Femur (tissue), 1 donor: ENCODE data around the gene TNIK.
"Not testable (repeated sequence)": the region's sequence is repeated elsewhere in the genome, so short reads cannot be mapped to it uniquely, and the experiment has no call there.

Experiments used
- DNase-seq: peaks from one replicate; pipeline ENCODE4 v3.0.0-alpha.2; 2017

Gene TNIK

DNA sequence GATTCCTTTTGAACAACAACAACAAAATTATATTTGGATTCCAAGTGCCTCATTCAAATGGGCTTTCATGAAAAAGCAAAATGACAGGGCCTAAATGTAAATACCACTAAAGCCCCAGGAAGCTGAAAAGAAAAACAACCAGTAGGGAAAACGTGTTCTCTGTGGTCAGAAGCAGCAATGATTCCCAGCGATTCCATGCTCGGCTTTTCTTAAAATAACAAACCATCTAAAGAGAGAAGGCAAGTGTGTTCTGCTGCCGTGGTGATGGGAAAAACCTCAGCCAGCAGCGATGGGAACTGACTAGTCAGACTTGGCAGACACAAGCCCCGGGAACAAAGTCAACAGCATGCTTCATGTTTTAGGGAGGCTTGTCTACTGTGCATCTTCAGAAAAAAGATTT lies 153.6 kb downstream of the TNIK start:
- DNase-seq, result peak; percentile 88

DNA sequence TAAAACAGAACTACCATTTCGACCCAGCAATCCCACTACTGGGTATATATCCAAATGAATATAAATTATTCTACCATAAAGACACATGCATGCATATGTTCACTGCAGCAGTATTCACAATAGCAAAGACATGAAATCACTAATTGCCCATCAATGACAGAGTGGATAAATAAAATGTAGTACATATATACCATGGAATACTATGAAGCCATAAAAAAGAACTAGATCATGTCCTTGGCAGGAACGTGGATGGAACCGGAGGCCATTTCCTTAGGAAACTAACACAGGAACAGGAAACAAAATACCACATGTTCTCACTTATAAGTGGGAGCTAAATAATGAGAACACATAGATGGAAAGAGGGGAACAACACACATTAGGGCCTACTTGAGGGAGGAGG lies 154.4 kb downstream of the TNIK start:
- not testable (repeated sequence) for DNase-seq

DNA sequence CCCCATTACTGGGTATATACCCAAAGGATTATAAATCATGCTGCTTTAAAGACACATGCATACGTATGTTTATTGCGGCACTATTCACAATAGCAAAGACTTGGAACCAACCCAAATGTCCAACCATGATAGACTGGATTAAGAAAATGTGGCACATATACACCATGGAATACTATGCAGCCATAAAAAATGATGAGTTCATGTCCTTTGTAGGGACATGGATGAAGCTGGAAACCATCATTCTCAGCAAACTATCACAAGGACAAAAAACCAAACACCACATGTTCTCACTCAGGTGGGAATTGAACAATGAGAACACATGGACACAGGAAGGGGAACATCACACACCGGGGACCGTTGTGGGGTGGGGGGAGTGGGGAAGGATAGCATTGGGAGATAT lies 155.7 kb downstream of the TNIK start:
- DNase-seq, result not testable (repeated sequence)

DNA sequence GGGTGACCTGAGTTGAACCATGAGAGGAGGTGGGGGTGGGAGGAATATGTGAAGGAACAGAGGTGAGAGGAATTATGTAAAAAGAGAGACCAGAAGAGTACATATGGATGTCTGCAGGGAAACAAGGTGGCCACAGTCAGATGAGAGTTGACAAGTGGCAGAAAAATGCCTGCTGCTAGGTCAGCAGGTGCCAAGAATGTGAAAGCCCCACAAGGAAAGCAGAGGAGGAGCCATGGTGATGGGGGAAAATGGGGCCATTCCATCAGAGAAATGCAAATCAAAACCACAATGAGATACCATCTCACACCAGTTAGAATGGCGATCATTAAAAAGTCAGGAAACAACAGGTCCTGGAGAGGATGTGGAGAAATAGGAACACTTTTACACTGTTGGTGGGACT lies 156.2 kb downstream of the TNIK start:
- not testable (repeated sequence) for DNase-seq

DNA sequence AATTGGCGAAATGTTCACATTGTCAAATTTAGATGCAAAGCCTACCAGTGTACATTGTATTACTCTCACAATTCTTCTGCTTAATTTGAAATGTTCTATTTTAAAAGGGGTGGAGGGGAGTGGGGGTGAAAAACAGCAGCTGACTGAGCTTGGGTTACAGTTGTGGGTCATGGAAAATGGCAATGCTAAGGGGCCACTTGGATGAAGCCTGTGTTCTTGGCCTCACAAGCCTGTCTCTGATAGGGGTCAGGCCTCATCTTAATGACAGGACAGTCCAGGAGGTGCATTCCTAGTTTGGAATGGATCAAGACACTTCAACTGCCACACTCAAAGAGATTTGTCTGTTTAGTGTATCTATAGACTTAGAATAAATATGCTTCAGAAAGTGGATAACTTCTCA lies 158.2 kb downstream of the TNIK start:
- no peak for DNase-seq

DNA sequence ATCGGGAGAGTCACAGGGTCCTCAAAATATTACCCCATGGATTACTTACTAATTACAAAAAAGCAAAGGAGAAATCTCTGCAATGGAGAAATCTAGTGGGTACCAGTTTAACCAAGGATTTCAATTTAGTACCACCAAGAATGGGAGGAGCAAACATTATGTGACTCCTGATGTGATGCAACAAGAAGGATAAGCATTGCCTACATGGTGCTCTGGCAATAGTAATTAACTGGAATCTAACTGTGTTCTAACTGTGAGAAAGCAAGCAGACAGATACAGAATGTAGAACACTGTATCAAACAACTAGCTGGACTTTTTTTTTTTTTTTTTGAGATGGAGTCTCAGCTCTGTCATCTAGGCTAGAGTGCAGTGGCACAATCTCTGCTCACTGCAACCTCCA lies 159.2 kb downstream of the TNIK start:
- DNase-seq, result no peak

DNA sequence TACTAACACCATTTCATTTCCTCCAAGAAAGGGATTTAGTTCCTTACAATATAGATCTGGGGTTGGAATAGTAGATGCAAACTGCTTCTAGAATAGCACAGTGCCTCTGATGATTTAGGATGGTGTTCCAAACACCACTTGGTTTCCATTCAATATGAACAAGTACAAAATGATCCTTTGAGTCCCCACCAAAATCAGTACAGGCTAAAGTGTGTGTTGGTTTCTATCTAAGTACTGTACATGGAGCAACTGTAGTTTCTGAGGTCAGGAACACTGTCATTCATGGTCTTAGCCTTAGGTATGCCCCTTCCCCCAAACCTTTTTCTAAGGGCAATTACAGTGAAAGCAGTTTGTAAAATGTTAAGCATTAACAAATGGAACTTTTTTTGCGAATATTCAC lies 162.3 kb downstream of the TNIK start:
- no peak for DNase-seq

DNA sequence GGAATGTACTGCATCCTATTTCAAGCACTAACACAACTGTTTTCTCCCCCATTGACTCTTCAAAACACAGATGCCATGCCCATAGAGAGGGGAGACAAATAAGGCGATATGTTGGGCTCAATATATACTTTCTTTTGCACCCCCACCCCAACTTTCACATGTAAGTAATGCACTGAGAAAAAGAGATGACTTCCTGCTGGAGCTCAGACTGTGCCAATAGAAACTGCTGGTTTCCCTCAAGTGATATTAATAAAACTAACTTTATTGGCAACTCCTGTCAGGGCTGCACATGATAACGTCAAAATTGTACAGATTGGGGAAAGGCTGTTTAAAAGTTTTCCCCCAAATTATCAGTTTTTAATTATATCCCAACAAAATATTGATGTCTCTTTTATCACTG lies 163.0 kb downstream of the TNIK start:
- DNase-seq, result no peak

DNA sequence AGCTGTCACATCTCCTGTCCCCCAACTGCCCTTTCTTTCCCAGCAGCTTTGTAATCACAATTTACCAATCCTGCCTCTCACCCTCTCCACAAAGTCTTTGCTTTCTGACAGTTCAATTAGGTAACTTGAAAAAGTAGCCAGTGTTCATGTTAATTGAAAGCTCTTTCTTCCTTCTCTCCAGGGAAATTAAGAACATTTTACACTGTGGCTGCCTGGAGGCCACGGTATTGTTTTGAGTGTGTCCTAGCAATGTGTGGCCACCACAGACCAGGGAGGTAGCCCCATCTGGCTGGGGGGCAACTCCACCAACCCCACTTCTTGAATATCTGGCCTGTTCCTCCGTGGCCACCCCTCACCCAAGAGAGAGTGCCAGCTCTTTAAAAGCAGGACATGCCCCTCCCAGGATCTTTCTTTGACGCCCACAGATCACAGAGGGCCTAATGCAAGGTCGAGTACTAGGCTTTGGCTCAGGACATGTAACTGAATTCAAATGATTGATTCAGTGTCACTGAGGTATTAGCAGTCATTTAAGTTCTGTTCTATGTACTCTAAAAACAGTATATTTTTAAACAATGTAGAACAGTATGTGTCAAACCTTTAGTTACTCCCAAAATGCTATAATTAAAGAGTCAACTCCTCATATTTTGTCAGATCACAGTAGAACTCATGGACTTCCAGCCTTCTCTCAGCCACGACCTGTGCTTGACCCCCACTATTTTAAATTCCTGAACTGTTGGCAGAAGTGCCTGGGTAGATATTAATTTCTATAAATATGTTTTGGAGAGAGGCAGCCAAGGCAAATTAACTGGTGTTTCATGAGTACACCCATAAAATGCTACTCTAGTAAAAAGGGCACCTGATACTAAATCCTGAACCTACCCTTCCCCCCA lies 164.5 kb downstream of the TNIK start:
- DNase-seq, result peak; percentile 26

DNA sequence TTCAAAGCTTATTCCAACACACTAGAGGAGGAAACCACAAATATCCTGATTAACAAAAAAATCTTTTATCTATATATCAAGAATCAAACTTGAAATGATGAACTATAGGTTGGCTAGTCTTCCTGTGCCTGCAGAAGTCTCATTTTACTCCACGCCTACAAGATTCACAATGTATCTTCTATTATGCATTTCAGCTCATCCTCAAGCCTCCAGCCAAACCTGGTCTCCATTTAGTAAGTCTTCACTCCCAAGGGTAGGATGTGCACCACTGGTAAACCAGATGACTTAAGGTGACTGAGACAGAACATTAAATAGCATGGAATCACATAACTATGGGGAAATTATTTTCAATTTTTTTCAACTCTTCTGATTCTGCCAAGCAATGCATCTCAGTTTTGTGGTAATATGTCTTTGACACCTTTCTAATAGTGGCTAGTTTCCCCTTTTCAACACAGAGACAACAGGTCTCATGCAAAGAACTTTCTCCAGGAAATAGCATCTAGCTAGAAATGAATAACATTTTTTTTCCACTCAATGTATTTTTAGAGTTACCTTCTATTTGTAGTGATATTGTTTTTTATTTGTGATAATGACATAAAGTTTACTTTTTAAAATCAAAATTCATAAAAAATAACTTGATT lies 166.9 kb downstream of the TNIK start:
- no peak for DNase-seq

DNA sequence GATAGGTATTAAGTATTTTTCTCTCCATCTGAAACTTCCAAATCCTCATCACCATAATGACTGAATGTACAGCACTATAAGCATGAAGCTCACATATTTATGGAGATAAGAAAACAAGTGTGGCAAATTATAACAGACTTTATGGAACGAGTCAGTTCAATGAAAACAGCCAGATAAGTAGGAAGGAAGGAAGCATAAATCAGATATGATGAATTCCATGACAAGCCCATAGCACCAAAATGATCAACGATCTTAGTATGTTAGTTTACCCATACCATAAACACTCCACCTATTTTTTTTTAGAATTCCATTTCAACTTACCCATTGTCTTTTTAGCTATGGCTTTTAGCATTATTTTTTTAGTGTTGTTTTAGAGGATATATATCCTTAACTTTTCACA lies 169.5 kb downstream of the TNIK start:
- no peak for DNase-seq

DNA sequence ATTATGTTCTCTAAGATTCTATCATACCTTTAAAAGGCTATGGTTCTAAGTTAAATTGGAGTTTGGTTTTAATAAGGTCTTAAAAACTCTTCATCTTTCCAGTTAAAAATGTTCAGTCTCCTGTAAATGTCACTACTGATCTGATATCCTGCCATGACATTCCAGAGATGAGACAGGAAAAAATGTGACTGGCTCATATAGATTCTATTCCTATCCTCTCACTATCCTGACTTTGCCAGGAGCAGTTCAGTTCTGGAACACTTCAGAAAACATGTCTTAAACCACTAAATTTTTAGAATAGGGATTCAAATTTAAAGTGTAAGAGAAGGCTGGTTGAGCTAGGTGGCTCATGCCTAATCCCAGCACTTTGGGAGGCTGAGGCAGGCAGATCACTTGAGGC lies 170.9 kb downstream of the TNIK start:
- DNase-seq, result no peak

DNA sequence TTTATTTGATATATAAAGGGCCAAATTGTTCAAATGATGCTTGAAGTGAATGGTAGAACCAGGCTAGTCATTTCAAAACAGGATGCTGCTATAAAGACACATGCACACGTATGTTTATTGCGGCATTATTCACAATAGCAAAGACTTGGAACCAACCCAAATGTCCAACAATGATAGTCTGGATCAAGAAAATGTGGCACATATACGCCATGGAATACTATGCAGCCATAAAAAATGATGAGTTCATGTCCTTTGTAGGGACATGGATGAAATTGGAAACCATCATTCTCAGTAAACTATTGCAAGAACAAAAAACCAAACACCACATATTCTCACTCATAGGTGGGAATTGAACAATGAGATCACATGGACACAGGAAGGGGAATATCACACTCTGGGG lies 172.4 kb downstream of the TNIK start:
- DNase-seq, result not testable (repeated sequence)

DNA sequence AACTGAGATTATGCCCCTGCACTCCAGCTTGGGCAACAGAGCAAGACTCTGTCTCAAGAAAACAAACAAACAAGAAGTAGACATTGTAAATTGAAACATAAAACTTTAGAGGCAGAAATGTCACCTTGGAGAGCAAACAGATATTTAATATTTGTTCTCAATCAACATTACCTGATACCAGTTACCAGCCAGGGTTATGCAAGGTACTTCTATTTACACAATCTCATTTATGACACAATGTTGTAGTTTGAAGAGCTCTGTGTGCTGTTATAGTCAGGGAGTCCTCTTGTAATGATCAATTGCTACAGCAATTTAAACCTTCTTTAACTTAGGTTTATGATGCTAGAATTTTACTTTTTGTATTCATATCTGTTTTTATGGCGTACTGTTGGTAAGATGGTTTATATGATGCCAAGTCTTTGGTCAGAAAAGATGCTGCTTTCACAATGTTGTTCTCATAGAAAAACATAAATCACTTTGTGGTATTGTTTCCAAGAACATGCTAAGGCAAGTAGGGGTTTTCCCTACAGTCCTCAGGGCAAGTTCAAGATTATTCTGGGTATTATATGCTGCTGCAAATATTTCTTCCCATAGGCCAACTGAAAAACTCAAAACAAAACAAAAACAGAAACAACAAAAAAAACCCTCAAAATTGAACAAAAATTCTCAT lies 173.5 kb downstream of the TNIK start:
- no peak for DNase-seq

DNA sequence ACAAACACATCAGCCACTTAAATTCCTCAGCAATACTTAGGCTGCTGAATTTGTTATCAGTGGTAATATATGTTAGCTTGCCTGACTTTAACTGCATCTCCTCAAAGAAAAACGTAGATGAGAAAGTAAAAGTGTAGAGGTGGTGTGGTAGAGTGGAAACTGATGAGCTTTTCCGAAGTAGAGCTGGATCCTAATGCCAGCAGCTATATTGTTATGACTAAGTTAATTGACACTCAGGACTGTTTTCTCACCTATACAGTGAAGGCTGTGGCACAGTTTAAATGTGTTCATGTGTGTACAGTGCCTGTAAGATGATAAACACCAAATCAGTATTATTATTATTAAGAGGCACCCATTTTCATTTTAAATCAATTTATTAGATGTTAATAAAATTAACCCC lies 174.9 kb downstream of the TNIK start:
- DNase-seq, result no peak

DNA sequence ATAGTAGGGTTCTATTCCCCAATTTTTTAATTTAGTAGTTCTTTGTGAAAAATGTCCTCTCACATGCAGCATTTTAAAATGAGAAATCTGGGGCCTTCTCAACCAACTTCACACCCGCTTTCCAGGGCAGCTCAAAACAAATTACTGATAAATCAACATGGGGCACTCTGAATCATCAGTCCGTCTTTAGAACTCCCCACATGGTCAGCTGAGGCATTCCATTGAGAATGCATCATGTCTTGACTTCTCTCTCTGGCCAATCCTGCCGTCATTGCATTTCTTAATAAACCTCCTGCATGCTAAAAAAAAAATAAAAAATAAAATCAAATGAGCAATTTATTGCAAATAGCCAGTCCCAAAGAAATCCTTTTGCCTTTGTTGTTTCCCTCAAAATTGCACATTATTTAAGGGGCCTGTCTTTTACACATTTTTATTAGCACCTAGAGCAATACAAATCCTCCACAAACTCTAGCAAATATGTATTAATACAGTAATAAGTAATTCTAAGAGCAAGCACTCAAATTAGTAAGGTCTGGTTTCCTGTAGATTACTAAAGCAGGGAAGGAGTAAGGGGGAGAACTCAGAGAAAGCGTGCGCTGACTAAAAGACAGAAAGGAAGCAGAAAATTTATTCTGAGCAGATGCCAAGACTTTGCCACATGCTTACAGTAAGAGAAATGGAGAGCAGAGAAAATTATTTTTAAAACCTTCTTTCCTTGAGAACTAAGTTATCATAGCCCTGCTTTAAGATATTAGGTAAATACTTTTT lies 175.7 kb downstream of the TNIK start:
- DNase-seq, result no peak

DNA sequence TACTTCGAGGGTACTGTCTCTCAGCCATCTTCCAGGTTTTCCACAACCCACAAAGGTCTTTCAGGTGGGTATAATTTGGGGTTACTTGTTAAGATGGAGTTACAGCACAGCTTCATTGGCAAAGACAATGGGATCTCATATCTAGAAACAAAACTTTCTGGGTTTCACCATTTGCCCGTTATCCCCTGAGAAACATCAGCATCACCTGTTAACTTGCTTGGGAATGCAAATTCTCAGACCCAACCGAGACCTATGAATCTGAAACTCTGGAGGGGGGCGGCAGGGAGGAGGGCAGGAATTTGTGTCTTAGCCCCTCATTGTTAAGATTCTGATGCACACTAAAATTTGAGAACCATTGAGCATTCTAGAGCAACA lies 176.4 kb downstream of the TNIK start:
- DNase-seq, result no peak

DNA sequence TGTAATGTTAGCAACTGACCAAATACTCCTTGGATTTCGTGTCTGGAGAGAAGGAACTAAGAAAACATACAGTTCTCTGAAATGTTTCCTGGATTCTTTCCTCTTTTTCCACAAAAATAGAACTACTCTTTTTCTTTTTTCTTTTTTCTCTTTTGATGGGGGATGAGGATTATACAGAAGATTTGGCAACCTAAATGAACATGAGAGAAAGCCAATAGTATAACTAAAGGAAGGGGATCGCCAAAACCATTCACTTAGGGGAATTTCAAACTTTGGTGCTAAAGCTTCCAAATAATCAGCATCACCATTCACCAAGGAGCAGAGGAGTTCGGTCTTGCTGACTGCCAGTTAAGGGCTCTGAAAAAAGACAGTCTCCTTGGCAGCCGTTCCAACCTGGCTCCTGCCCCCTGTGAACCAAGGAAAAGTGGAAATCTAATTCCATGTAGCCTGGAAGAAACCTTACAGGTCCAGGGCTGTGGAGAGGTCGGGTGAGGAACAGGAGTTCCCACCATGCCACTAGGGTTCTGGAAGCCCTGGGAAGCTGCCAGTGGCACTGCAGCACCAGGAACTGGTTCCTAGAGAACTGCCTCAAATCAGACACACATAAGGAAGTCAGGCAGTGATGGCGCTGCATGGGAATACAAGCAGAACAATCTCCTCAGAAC lies 176.9 kb downstream of the TNIK start:
- DNase-seq, result peak; percentile 58

DNA sequence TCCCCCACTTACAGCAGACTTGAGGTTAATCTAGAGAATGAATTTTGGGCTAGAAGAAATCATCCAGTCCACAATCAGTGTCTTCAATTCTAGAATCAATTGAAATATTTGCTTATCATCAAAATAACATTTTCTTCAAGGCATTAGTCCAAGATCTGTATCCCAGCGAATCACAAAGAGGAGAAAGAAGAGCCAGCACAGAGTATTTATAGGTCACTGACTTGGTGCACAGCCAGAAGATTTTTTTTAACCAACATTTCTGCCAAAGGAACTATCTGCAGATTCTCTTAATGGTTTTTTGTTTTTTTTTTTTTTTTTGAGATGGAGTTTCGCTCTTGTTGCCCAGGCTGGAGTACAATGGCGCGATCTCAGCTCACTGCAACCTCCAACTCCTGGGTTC lies 178.2 kb downstream of the TNIK start:
- DNase-seq, result peak; percentile 46

DNA sequence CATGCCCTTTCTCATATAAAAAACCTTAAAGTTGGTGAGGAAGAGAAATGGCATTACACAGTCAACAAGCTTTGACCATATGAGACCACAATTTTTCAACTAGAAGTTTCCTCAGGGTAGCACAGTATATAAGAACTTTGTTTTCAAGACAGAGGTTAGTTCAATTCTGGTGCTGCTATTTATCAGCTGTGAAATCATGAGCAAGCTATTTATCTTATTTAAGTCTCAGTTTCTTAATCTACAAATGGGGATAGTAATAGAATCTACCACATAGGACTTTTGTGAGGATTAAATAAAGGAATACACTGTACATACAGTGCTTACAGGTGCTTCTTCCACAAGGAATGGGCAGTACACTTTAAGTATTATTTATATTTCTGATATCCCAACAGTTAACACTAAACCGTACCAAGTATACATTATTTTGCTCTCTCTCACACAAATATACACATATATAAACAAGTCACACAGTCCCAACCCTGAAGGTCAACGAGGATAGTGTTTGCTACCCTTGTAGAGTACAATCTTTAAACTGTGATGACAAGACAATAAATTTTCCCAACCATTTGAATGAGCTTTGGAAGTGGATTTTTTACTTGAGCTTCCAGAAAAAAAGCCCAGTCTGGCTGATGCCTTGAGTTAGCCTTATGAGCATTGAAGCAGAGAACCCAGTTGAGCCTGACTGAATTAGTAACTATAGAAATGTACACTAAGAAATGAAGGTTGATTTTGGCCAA lies 178.8 kb downstream of the TNIK start:
- no peak for DNase-seq

DNA sequence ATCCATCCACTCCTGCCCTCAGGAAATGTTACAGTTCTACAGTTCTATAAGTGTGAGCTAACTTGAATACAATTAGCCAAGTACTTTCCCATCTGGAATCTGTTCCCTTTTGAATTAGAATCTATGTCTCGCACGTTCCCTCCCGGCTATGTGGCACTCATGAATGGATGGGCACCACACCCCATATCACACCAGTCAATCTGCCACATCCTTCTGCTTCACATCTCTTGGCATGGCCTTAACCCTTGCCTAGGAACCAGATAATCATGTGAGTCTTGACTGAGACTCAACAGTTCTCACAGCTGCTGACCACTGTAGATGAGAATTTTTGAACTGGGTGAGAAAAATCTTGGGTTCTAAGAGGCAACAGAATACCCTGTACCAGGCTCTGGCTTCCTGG lies 180.2 kb downstream of the TNIK start:
- no peak for DNase-seq

DNA sequence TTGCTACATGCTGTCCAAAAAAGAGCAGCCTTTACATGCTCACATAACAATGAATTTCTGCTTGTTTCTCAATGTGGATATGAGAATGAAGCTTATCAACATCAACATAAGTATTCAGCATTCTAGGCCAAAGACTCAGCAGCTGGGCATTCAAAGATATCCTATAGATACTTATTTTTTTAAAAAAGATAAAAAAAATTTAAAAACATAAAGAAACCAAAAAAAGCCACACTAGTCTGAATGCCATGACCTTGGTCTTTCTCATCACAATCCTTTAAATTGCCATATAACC lies 182.0 kb downstream of the TNIK start:
- DNase-seq, result no peak
